Dedifferentiated amniotic fluid mesenchymal stem cell (primary cell): ENCODE results near the gene RBP2.
A peak's percentile ranks its signal among the peaks of the same experiment; 100 is the strongest.
"Not testable (repeated sequence)": the region's sequence is repeated elsewhere in the genome, so short reads cannot be mapped to it uniquely, and the experiment has no call there.

Experiments
- DNase-seq: peaks from one replicate; pipeline ENCODE4 v3.0.0-alpha.2; 2016; ENCODE audit errors: extremely low spot score

Gene RBP2

DNA sequence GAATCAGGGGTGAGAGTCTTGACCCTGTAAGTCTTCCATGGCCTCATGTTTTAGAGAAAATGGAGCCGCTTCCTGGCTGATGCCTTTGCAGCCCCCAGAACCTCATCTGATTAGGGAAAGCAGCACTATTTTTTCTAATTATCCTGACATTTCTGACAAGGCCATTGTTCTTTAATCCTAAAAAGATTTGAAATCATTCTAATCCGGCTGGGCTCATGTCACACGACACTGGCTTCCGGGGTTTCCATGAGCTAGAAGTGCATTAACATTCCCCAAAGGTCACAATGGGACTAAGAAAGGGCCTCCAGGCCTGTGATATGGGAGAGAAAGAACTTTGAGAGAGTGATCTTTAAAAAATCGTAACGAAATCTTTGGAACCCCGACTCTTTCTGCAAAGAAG lies 33.1 kb downstream of the RBP2 start:
- DNase-seq, result no peak

DNA sequence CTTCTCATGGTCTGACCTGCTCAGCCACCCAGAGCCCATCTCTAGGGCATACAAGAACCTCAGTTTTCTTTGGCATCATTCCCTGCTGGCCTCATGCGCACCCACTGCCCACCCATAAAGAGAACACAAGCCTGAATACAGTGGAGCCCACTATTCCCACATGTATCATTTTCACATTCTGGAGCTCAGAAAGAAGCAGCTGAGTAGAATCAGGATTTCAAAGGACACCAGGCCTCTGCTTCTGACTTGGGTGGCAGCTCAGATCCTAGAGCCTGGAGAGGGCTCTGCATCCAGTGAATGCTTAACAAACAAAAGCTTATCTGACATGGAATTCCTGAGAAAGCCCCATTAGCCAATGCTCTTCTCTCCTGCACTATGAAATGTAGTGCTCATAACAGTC lies 34.7 kb downstream of the RBP2 start:
- no peak for DNase-seq

DNA sequence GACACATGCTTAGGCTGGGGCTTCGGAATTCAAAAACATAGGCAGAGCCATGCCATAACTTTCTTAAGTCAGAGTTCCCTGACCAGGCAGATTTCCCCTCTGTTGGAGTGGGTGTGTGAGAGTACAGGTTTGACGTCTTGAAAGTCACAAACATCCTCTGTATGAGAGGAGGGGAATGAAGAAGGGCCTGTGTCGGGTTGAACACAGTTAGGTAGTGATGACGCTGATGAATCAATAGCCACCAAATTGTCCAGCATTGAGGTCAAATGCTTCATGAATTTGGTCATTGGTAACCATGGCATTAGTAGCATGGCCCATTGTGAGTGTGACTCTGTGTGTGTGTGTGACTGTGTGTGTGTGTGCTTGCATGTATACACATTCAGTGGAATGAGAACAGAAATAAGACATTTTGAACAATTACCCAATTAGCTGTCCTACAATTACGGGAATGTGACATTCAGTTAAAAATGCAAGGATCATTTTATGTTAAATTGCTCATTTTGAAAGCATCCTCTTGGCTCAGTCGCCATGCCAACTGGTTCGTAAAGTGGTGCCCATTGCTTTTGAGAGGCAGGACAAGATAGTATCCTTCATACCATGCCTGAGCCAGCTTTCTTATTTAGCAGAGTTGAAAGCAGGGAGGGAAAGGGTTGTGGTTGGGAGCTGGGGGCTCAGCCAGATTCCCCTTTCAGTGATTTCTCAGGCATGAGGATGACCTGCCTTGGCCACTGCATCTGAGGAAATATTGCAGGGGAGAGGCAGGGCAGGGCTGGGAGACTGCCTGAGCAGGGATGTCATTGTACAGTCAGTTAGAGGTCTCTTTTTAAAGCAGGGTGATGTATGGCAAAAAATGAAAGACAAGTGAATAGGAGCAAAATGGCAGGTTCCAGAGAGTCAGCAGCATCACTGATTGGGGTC lies 35.4 kb downstream of the RBP2 start:
- no peak for DNase-seq

DNA sequence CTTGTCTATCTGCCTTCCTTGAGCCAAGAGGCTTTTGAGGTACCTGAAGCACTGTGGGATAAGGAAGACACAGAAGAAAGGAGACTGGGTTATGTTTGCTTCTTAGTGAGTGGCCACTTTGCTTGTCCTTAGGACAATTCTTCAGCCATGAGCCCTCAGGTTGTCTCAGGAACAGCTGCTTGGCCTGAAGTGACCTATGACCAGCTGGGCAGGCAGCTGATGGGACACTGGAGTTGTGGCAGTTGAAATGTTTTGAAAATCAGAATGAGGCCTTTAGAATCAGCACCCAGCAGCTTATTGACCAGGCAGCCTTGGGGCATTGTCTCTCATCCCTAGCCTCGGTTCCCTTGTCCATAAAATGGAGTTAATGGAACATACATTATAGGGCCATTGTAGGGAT lies 37.0 kb downstream of the RBP2 start:
- DNase-seq, result no peak

DNA sequence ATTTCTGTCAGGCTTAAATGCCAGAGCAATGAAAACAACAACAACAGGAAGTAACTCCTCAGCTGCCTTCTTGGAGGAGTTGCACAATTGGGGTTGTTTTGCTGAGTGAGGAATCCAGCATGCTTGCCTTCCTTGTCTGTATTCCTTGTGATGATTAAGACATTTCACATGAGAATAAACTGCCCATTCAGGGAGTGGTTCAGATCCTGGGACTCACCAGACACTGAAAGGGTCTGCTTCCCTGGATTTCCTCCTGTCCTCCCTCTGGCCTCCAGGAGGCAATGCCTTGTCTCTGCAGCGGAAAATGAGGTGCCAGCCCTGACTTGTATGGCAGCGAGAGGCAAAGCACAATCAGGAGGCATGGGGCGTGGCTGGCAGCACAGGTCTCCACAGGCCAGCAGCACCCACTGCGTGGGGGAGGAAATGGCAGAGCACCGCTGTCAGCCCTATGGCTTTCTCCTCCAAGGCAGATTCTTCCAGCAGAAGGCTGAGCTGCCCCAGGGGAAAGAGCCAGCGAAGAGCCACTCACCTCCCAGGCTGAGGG lies 41.5 kb downstream of the RBP2 start:
- DNase-seq, result peak; percentile 55

DNA sequence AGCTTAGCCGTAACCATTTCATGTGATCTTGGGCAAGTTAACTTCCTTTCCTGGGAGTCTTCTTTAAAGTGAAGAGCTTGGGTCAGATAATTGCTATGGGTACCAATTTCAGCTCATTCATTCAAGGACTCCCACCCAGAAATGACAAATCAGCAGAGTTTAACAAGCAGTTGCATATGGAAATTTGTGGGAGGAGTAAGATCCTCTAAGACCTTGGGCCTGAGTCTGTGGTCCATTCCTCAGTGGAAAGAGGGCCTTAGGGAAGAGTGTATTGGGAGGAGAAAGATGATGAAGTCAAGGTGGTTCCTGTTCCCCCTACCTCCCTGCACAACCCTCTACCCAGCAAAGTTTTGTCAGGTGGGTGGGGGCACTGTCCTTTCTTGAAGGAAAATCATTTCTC lies 42.1 kb downstream of the RBP2 start:
- no peak for DNase-seq

DNA sequence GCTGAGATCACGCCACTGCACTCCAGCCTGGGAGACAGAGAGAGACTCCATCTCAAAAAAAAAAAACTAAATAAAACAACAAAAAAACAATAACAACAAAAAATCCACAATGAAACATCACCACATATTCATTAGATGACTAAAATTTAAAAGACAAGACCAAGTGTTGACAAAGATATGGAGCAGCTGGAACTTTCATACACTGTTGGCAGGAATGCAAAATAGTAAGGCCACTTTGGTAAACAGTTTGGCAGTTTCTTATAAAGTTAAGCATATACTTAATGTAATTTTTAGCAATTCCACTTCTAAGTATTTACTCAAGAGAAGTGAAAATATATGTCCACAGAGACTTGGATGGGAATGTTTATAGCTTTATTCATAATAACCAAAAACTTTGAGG lies 43.2 kb downstream of the RBP2 start:
- DNase-seq, result no peak

DNA sequence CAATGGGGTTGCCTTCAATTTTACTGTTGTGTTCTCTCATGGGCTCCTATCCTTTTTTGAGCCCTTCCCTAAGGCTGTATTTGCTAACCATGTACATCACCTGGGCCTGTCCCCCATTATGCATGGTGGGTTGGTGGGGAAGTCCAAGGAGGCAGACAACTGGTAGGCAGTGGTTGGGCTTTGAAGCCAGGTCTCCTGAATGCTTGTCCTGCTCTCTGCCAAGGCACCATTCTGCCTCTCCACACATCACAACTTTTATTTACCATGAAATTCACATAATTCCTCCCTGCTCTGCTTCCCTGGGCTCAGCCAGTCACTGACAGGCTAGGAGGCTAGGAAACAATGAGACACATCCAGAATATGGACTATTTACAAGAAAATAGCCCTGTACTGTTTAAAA lies 45.8 kb downstream of the RBP2 start:
- DNase-seq, result no peak

DNA sequence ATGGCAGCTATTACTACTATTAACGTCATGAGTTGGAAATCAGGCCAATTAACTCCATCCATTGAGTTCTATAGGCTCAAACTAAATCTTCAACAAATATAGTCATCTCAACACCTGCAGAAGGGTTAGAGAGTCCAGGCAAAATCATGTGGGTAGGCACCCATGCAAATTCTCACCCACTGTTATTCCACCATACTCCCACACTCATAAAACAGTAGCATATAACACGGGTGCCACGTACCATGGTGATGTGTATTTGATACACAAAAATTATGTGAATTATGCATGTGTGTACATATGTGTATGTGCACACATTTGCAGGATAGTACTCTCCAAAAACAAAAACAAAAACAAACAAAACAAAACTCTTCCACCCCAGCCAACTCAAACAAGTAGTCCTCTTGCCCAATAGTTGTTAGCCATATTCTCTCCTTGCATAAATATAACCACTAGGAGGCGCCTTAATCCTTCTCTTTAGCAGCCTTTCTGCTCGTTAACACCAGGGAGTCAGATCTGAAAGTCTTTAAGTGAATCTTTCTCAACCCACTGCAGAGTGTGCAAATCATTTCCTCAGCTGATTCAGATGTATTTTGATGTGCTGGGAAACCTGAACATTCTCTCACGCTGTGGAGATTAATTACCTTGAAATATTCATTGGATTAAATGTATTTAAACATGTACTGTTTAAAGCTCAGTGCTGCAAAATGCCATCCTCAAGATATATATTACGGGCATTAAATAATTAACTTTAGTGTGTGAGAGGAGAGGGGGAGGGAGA lies 48.8 kb downstream of the RBP2 start:
- DNase-seq, result peak; percentile 81

DNA sequence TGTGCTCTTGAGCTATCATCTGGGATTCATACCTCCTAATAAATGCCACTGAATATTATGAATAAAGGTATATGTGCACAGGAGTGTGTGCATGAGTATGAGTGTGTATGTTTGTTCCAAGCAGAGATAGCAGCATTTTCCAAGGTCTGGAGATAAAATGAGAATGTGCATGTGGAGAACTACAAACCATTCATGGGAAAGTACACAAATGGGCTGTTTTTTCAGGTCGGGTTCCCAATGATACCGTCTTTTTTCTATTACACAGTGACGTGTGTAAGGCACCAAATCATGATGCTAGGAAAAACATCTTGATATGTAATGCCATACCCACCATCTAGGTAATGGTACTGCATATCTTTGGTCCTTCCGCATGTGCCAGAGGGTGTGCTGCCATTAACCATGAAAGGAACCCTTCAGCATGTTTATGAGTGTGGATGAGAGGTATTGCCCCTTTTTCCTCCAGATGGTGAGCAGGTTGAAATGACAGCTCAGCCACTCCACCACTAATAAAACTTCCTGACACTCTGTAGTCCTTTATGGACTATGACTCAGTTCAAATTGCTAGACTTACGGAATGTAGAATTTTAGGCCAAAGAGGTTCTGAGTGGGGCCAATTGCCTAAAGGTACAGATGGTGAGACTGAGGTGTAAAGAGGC lies 50.4 kb downstream of the RBP2 start:
- no peak for DNase-seq

DNA sequence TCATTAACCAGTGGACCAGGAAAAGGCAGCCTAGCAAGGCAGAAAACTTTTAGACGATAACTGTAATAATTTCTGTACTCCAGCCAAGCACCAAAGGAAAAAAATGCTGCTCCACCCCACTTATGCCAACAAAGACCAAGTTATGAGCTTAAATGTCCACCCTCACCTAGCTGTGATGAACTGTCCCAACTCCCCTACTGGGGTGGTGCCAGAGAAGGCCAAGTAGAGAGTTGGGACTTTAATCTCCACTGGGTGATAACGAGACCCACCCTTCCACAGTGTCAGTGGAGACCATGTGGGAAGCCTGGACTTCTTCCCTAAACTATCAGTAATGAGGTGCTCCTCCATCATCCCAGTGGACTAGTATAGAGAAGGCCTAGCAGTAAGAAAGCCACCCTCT lies 53.1 kb downstream of the RBP2 start:
- no peak for DNase-seq

DNA sequence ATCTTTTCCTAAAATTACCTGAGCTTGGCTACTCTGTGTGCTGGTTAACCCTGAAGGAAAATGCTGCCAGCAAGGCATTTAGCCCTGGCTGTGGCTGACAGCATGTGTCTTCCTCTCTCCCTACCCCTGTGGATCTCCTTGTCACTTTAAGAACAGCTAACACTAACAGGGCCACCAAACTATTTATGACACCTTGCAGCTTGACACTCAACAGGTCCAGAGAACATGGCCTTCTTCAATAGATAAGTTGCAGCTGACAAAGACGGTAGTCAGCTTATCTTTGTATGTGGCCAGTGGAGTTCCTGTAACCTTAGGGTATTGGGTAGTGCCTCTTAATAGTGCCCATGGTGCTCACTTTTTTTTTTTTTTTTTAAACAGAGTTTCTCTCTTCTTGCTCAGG lies 54.9 kb downstream of the RBP2 start:
- DNase-seq, result no peak

DNA sequence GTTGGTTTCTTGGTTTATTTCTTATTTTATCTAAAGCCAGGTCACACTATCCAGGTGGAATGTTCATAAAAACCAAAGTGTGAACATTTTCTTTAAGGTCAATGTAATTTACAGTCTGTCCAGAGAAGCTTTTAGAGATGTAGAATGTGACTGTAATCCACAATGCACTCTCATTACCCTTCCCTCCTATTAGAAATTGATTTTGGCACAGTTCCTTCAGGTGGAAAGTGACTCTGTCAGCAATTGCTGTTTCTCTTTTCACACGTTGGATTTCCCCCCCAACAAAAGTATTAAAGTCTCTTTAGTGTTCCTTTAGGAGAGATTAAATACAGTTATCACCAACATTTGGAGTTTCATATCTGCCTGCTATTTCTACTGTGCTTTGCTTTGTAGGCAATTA lies 55.3 kb downstream of the RBP2 start:
- no peak for DNase-seq

DNA sequence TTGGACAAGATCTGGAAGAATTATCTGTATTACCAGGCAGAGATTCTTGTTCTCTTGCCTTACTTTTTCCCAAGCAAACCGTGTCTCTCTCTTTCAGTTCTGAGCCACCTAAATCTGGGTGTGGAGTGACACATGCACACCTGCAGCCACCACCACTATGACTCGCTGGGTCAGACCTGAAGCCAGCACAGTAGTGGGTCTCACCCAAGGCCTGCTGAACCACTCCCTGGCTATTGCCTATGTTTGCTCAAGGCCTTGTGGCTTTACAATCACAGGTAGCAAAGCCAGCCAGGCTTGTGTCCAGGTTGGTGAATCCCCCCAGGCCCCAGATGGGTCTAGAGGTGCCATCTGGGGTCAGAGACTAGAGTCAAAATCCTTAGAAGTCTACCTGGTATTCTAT lies 58.2 kb downstream of the RBP2 start:
- no peak for DNase-seq

DNA sequence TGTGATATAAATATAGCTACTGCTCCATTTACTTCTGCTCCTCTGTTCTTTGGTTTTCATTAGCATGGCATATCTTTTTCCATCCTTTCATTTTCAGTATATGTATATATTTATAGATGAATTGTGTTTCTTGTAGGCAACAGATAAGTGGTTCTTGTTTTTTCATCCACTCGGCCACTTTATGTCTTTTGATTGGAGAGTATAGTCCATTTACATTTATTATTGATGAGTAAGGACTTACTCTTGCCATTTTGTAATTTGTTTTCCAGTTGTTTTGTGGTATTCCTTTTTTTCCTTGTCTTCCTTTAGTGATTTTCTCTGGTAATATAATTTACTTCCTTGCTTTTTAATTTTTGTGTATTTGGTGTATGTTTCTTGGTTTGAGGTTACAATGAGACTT lies 60.0 kb downstream of the RBP2 start:
- no peak for DNase-seq

DNA sequence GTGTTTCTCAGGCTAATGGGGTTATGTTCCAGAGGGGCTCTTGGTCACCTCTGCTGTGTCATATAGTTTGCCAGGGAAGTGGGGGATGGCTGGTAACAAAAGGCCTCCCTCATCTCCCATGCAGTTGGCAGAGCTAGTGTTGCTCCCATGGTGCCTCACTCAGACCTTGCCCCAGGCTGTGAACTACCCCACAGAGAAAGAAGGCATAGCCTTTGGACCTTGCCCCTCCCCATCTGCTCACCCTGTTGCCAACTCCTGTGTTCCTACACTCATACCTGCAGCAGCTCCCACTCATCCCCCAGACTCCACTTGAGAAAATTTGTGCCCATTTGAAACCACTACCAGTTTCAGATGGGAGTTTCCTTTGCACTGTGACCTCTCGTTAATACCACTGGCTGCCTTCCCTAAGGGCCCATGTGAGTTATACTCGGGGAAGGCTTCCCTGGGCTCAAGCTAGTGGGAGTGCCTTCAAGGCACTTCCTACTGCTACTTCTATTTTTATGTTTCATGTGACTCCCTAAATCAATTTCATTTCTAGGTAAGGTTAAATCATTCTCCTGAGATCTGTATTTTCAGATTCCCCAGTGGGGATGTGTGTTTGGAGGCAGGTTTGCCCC lies 61.6 kb downstream of the RBP2 start:
- DNase-seq, result no peak

DNA sequence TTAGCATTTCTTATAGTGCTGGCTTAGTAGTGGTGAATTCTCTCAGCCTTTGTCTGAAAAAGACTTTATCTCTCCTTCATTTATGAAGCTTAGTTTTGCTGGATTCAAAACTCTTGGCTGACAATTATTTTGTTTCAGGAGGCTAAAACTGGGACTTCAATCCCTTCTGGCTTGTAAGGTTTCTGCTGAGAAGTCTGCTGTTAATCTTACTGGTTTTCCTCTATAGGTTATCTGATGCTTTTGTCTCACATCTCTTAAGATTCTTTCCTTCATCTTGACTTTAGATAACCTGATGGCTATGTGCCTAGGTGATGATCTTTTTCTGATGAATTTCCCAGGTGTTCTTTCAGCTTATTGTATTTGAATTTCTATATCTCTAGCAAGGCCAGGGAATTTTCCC lies 63.4 kb downstream of the RBP2 start:
- not testable (repeated sequence) for DNase-seq
